ENCODE results near the gene CUL4B. TPM values are rescaled to one million over a fixed set of nuclear protein-coding genes. Genes with fewer than 3 reads are reported as not detected.

Gene CUL4B
- total and polyA plus RNA-seq, 2 donors (not counting 1 experiment from before 2014, with no cell fraction given): 39.3 to 57.0 TPM

GRCh38 chrX:120561634-120562568 lies 1.1 kb upstream of the CUL4B start:
- TF ChIP-seq CTCF (conservative IDR thresholded peaks at IDR 0.05 in 1 of 2, IDR thresholded peaks at IDR 0.05 in 1 of 2; ENCODE audit: low read depth in 1 of 2, low read length in 2 of 2) (no peak), EZH2 (IDR thresholded peaks at IDR 0.05; ENCODE audit: low read length, missing control alignments) (no peak)
- Histone ChIP-seq H3K4me3 (replicated peaks in 1 of 4; ENCODE audit: control extremely low read depth in 1 of 4, insufficient read depth in 1 of 4, low read depth in 3 of 4, low read length in 4 of 4) (peak overlapping the region; percentile 52 to 83 (median 60)), H3K27ac (ENCODE audit: insufficient read depth, low read length) (peak overlapping the region; percentile 84), H3K4me2 (ENCODE audit: extremely low read depth, insufficient read depth, low read length) (peak overlapping the region; percentile 72), H3K9ac (ENCODE audit: insufficient read depth, low read length) (peak overlapping the region; percentile 52), H2AFZ (ENCODE audit: low read length) (peak overlapping the region; percentile 3), H3K4me1 (ENCODE audit: control insufficient read depth, extremely low read depth, insufficient read depth, low read length) (no peaks in the 10 kb centered on the region), H4K20me1 (ENCODE audit: control insufficient read depth, extremely low read depth, insufficient read depth, low read length) (no peaks in the 10 kb centered on the region), H3K36me3 (ENCODE audit: control insufficient read depth, insufficient read depth, low read length) (no peaks in the 10 kb centered on the region), H3K27me3 (ENCODE audit: control insufficient read depth, insufficient read depth, low read length) (no peaks in the 10 kb centered on the region), H3K9me3 (ENCODE audit: control insufficient read depth, insufficient read depth, low read depth, low read length) (no peaks in the 10 kb centered on the region), H3K79me2 (ENCODE audit: control insufficient read depth, insufficient read depth, low read length) (peaks cover 33% of the 10 kb centered on the region)
- no peak for DNase-seq (ENCODE audit: low read depth in 2 of 2)

- H3K27ac ChIP-seq (ENCODE audit: insufficient read depth, low read length): peak overlapping the region; percentile 89
- H3K79me2 ChIP-seq (ENCODE audit: control insufficient read depth, insufficient read depth, low read length): peaks cover 39% of the 10 kb centered on the region
- no peaks in the 10 kb centered on the region for H3K27me3 ChIP-seq (ENCODE audit: control insufficient read depth, insufficient read depth, low read length)
- peak overlapping the region; percentile 64 to 83 (median 76) for H3K4me3 ChIP-seq (replicated peaks in 1 of 4; ENCODE audit: control extremely low read depth in 1 of 4, insufficient read depth in 1 of 4, low read depth in 3 of 4, low read length in 4 of 4)
- peak overlapping the region; percentile 85 for H3K9ac ChIP-seq (ENCODE audit: insufficient read depth, low read length)
- no peak overlapping the region for H2AFZ ChIP-seq (ENCODE audit: low read length)
- DNase-seq (ENCODE audit: low read depth in 2 of 2): peak; percentile 47 to 49
- H3K36me3 ChIP-seq (ENCODE audit: control insufficient read depth, insufficient read depth, low read length): no peaks in the 10 kb centered on the region
- TF ChIP-seq EZH2 (IDR thresholded peaks at IDR 0.05; ENCODE audit: low read length, missing control alignments) (no peak), CTCF (conservative IDR thresholded peaks at IDR 0.05 in 1 of 2, IDR thresholded peaks at IDR 0.05 in 1 of 2; ENCODE audit: low read depth in 1 of 2, low read length in 2 of 2) (no peak)
- H3K4me1 ChIP-seq (ENCODE audit: control insufficient read depth, extremely low read depth, insufficient read depth, low read length): no peaks in the 10 kb centered on the region
- H4K20me1 ChIP-seq (ENCODE audit: control insufficient read depth, extremely low read depth, insufficient read depth, low read length): no peaks in the 10 kb centered on the region
- H3K4me2 ChIP-seq (ENCODE audit: extremely low read depth, insufficient read depth, low read length): peak overlapping the region; percentile 54
- no peaks in the 10 kb centered on the region for H3K9me3 ChIP-seq (ENCODE audit: control insufficient read depth, insufficient read depth, low read depth, low read length)
Measured at GRCh38 chrX:120560405-120560841, 339 bp downstream of the CUL4B start.

- Histone ChIP-seq H4K20me1 (ENCODE audit: control insufficient read depth, extremely low read depth, insufficient read depth, low read length) (no peaks in the 10 kb centered on the region), H3K4me1 (ENCODE audit: control insufficient read depth, extremely low read depth, insufficient read depth, low read length) (no peaks in the 10 kb centered on the region), H3K27ac (ENCODE audit: insufficient read depth, low read length) (peak overlapping the region; percentile 89), H3K9me3 (ENCODE audit: control insufficient read depth, insufficient read depth, low read depth, low read length) (no peaks in the 10 kb centered on the region), H3K4me2 (ENCODE audit: extremely low read depth, insufficient read depth, low read length) (peak overlapping the region; percentile 54), H3K9ac (ENCODE audit: insufficient read depth, low read length) (peak overlapping the region; percentile 51), H3K27me3 (ENCODE audit: control insufficient read depth, insufficient read depth, low read length) (no peaks in the 10 kb centered on the region), H3K4me3 (replicated peaks in 1 of 4; ENCODE audit: control extremely low read depth in 1 of 4, insufficient read depth in 1 of 4, low read depth in 3 of 4, low read length in 4 of 4) (peak overlapping the region; percentile 64 to 83 (median 76)), H2AFZ (ENCODE audit: low read length) (no peak overlapping the region), H3K36me3 (ENCODE audit: control insufficient read depth, insufficient read depth, low read length) (no peaks in the 10 kb centered on the region), H3K79me2 (ENCODE audit: control insufficient read depth, insufficient read depth, low read length) (peaks cover 39% of the 10 kb centered on the region)
- TF ChIP-seq EZH2 (IDR thresholded peaks at IDR 0.05; ENCODE audit: low read length, missing control alignments): no peak
- peak in 1 of 2 donors; percentile 1 for DNase-seq (ENCODE audit: low read depth in 2 of 2)
Measured at GRCh38 chrX:120559804-120560203, 958 bp downstream of the CUL4B start.

Measured in fibroblast of lung (primary cell).